ENCODE data around the gene SDSL.

The SDSL gene

GRCh38 chr12:113468365-113469223 lies 46.4 kb downstream of the SDSL start:
- H3K4me3 ChIP-seq (ENCODE audit: low read length): no peak overlapping the region
- no peak for TF ChIP-seq ZNF274 (IDR thresholded peaks at IDR 0.05; ENCODE audit: low read depth, low read length)

DNA sequence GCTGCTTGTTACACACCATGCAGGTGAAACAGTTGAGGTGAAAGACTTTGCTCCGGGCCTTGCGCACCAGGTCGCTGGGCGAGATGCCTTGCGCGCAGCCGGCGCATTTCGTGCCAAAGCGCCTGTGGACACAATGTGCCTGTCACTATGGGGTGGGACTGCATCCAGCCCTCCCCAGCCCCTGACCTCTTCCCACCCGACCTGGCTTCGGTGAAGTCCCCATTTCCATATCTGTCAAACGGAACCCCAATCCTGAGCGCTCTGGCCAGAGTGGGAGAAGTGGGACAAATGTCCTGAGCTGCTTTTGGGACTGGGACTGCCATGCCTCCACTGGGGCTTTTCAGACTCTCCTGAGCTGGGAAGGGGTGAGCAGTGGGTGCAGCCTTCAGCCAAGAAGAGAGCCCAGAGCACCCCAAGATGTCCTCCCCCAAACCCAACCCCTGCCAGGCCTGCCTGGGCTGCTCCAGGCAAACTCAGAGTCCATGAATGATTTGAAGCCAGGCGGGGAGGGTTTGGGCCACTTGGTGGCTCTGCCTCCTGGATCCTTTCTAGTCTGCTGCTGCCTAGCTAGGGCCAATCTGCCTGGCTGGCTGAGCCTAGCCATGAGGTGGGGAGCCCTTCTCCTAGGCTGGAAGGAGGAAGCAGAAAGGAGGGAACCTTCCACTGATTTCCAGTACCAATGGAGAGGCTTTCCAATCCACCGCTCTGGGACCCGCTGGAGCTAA lies 47.2 kb downstream of the SDSL start:
- no peak overlapping the region for H3K4me3 ChIP-seq (ENCODE audit: low read length)
- TF ChIP-seq ZNF274 (IDR thresholded peaks at IDR 0.05; ENCODE audit: low read depth, low read length): no peak

DNA sequence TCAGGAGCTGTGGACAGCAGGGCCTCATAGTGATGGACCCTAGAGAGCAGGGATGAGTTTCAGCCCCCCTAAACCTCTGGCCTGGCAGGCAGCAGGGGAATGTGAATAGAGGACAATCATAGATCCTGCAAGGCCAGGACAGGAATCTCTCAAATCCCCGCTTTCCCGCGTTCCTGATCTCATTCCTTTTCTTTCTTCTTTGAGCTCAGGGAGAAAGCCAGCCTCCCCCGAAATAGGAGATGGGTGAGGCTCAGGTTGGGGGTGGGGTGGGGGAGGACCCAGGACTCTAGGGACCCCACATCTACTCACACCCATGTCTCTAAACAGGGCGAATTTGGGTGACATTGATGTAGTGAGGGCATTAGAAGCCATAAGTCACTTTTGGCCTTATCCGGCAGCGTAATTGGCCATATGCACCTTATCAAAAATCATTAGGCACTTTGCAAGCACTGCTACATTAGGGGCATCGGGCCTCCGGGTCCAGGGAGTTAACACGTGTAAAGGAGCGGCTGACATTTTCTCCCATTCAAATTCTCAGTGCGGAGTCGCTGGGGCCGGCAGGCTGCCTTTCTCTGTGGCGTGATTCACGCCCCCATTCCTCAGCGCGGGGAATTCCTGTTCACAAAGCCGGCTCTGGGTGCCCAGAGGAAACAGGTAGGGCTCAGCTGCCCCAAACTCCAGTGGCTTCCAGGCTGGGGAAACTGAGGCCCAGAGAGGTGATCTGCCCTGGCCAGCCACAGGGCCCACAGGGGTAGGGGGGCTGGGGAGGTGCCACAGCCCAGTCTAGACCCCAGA lies 48.0 kb downstream of the SDSL start:
- H3K4me3 ChIP-seq (ENCODE audit: low read length): no peak overlapping the region
- TF ChIP-seq ZNF274 (IDR thresholded peaks at IDR 0.05; ENCODE audit: low read depth, low read length): no peak

DNA sequence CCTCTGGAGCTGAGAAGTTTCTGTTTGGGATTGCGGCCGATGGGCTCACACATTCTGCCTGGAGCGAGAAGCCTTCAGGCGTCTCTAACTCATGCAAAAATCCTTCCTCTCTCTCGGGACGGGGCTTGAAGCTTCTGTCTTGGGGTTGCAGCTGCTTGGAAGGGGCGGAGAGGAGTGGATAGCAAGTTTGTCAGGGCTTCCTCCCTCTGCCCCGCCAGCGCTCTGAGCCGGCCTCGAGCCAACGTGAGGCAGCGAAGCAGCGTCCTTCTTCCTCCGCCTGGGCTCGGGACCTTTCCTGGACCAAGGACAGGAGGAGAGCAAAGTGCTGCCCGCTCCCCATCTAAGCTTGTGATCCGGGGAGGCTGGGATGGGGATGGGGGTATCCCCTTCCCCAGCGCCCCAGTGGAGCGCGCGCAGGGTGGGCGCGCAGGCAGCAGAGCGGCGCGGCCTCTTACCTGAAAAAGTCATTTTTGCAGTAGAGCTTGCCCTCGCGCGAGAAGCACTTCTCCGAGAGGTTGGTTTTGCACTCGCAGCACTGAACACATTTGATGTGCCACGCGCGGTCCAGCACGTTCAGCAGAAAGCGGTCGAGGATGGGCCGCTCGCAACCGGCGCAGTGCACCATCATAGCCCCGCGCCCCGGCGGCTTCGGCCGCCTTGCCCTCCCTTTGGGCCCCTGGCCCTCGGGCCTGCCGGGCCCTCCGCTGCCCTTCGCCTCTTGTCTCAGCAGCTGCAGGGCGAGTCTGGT lies 48.9 kb downstream of the SDSL start:
- no peak overlapping the region for H3K4me3 ChIP-seq (ENCODE audit: low read length)
- TF ChIP-seq ZNF274 (IDR thresholded peaks at IDR 0.05; ENCODE audit: low read depth, low read length): no peak

- TF ChIP-seq ZNF274 (IDR thresholded peaks at IDR 0.05; ENCODE audit: low read depth, low read length): no peak
- no peak within 1 kb of the TSS for H3K4me3 ChIP-seq (ENCODE audit: low read length)
These were observed 49.5 kb downstream of the SDSL start, which contains the start of gene LHX5 for GRCh38 chr12:113471619-113472171. Gene LHX5, minus strand, starts transcription at chr12:113471871. Its CDS starts 373 bp downstream, at chr12:113471498.

DNA sequence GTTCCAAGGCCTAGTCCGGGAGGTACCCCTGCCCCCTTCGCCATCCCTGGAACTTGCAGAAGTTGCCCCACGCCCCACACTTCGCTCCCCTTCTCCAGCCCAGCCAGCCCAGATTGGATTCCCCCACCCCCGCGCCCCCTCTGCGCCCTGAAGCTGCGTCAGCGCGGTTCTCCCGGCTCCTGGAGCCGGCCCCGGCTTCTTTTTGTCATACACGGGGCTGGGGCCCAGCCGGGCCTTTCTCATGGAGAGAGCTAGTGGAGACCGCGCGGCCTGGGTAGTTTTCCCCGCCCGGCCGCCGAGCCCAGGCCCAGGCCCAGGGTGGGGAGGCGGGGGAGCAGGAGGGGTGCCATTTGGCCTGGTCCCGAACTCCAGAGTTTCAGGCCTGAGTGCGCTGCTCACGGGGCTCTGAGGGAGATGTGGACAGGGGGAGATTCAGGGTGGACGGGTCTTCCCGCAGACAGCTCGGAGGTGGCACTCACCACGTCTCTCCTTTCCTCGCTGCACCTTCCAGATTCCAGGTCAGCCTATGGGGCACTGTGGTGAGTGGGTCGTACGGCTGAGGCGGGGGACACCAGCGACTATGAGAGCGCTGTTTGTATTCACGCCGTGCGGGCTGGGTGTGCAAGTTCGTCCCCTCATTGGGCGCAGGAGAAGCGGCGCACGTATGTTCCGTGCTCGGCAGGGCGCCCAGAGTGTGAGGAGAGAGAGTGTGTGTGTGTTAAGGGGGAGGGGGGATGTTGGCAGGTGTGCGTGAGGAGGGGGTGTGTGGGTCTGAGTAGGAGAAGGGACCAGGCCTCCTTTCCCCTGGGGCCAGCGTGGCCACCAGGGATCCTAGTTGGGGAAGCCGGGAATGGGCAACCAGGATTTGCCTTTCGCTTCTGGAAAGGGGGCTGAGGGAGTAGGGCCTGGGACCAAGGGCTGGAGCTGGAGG lies 50.3 kb downstream of the SDSL start:
- TF ChIP-seq ZNF274 (IDR thresholded peaks at IDR 0.05; ENCODE audit: low read depth, low read length): no peak
- no peak overlapping the region for H3K4me3 ChIP-seq (ENCODE audit: low read length)

- no peak for TF ChIP-seq ZNF274 (IDR thresholded peaks at IDR 0.05; ENCODE audit: low read depth, low read length)
- no peak overlapping the region for H3K4me3 ChIP-seq (ENCODE audit: low read length)
These were observed 51.2 kb downstream of the SDSL start for GRCh38 chr12:113473400-113473799.

- H3K4me3 ChIP-seq (ENCODE audit: low read length): no peak overlapping the region; the same call in 1 of the 2 replicates
- no peak for TF ChIP-seq ZNF274 (IDR thresholded peaks at IDR 0.05; ENCODE audit: low read depth, low read length)
These were observed 51.8 kb downstream of the SDSL start for GRCh38 chr12:113473942-113474341.

GRCh38 chr12:113474635-113475436 lies 52.7 kb downstream of the SDSL start:
- TF ChIP-seq ZNF274 (IDR thresholded peaks at IDR 0.05; ENCODE audit: low read depth, low read length): no peak
- no peak overlapping the region; the same call in 1 of the 2 replicates for H3K4me3 ChIP-seq (ENCODE audit: low read length)

DNA sequence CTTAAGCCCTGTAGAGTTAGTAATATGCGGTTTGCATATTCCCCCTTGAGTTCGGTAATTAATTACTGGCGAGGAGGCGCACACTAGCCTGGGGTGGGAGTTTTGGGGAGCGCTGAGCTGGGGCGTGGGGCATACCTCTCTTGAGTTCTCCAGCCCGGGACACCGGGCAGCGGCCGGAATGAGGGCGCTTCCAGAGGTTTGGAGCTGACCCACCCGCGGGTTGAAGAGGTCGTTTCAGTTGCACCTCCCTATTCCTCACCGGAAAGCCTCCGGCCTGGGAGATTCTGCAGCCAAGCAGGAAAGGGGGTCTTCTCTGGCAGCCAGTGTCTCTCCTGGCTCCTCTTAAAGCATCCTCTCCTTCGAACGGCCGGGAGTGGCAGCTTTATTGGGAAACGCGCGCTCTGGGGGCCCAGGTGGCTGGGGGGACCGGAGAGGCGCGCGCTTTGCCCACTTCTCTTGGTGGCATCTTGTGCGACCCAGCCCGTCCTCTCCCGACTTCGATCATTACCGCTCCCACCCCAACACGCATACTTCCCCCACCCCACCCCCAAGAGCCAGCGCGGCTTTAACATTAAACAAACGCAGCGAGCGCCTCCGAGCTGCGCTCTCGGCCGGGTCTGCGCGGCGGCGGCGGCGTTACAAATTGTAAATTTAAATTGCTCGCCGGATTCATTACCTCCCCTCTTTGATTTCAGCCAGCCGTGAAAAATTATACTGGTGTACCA lies 53.4 kb downstream of the SDSL start:
- no peak for TF ChIP-seq ZNF274 (IDR thresholded peaks at IDR 0.05; ENCODE audit: low read depth, low read length)
- H3K4me3 ChIP-seq (ENCODE audit: low read length): no peak overlapping the region
